Heart left ventricle (tissue), 13 donors: ENCODE measurements around the gene OR51V1.

Experiments
- CTCF ChIP-seq, 12 donors: fragments of 200-600 bp; sonication (generic) in 4 of 12; IDR thresholded peaks; one replicate each; pipeline versions ENCODE4 v1.5.0 to v1.8.0; 2018 to 2022; ENCODE audit warnings: antibody characterized with exemption in 12 of 12, mild to moderate bottlenecking in 5 of 12
- POLR2A ChIP-seq, 2 donors: fragments of 450-650 bp; IDR thresholded peaks; one replicate each; pipeline ENCODE4 v1.6.1; 2017; ENCODE audit warnings: antibody characterized with exemption in 2 of 2, mild to moderate bottlenecking in 2 of 2, moderate library complexity in 2 of 2
- donor health status: ischemic (EF 13 %, LVEDD 7.1; RV severe dilation, severe dysfunction).
- donor health status: DM: no; HTN: yes; CAD: no.
- donor health status: DM: no; HTN: no; CAD: no.
- donor health status: ischemic (EF 25% LVEDD 6.9; RV normal size, moderate dysfunction).
- donor health status: ischemic (EF 25% LVEDD 5.7; RV mildly dilated, moderate dysfunction).
- donor health status: ischemic (EF 35%, LVEDD 5.7; RV mildly dilated, moderate dysfunction).
- donor health status: nonischemic (EF 11% LVEDD 7.7; RV severe dilation, severe dysfunction).
- donor health status: DM: yes; HTN: yes; CAD: no.
- donor health status: PGD.
- donor health status: ischemic (EF 29% LVEDD 5.4; RV normal size, mild dysfunction).
- donor health status: nonischemic (EF 23%, LVEDD 6.1; RV moderate dilation, normal function).

- no peak for TF ChIP-seq CTCF (IDR thresholded peaks at IDR 0.05)
- no peak for TF ChIP-seq POLR2A (IDR thresholded peaks at IDR 0.05)
Observed at GRCh38 chr11:5231111-5231510, 30.6 kb upstream of the OR51V1 start.
